ENCODE results near the gene TMEM203. TPM values are rescaled to one million over a fixed set of nuclear protein-coding genes. Genes with fewer than 3 reads are reported as not detected.
A peak's percentile ranks its signal among the peaks of the same experiment; 100 is the strongest.

The TMEM203 gene, protein sequence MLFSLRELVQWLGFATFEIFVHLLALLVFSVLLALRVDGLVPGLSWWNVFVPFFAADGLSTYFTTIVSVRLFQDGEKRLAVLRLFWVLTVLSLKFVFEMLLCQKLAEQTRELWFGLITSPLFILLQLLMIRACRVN
- polyA plus RNA-seq (2013): 18.3 and 18.9 TPM in 2 replicates

DNA sequence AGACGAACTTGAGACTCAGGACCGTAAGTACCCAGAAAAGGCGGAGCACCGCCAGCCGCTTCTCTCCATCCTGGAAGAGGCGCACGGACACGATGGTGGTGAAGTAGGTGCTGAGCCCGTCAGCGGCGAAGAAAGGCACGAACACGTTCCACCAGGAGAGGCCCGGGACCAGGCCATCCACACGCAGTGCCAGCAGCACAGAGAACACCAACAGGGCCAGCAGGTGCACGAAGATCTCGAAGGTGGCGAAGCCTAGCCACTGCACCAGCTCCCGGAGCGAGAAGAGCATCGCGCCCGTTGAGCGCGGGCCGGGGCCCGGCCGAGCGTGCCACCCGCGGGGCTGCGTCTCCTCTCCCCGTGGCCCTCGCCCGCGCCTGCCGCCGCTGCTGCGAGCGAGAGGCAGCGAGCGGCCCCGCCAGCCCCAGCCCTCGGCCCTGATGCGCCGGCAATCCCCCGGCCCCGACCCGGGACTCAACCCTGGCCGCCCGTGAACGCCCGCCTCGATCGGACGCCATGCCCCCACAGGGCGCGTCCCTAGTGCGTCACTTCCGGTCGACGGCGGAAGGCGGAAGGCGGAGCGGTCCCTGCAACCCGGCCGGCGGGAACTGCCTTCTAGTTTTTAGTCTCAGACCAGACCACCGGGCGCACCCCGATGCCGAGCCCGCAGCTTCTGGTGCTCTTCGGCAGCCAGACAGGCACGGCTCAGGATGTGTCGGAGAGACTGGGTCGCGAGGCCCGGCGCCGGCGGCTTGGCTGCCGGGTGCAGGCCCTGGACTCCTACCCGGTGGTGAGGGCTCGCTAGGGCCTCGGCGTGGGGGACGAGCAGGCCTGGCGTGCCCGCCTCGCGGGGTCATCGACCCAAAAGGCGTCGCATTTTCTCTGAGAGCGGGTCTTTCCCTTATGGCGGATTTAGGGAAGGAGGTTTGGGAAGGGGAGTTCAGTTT lies at the start of gene TMEM203, which contains the start of gene NDOR1:
Gene TMEM203 (minus strand): TSS at position 523 of the 944 bp plus-strand sequence. CDS start 234 bp downstream, at position 289.
Gene NDOR1 (plus strand): TSS at position 575 of the 944 bp plus-strand sequence. CDS start 78 bp downstream, at position 653.
- DNase-seq: peak; percentile 85 to 95
- Histone ChIP-seq H4K12ac (ENCODE audit: low read depth, low read length) (peak within 1 kb of the TSS; percentile 98), H3K79me2 (ENCODE audit: control insufficient read depth, insufficient read depth, low read length, poor library complexity) (peaks cover 18% of the 10 kb centered on the region), H2BK5ac (ENCODE audit: low read depth, low read length, poor library complexity) (peak within 1 kb of the TSS; percentile 65), H3K27ac (ENCODE audit: low read depth, low read length) (peak within 1 kb of the TSS; percentile 39), H3K4me3 (ENCODE audit: low read depth, low read length) (peak within 1 kb of the TSS; percentile 98), H3K9me3 (ENCODE audit: insufficient read depth, low read depth, low read length) (no peaks in the 10 kb centered on the region), H3K23ac (ENCODE audit: low read length) (peak within 1 kb of the TSS; percentile 29), H2BK120ac (ENCODE audit: insufficient read depth, low read length, poor library complexity) (peak within 1 kb of the TSS; percentile 79), H3K36me3 (ENCODE audit: control insufficient read depth in 1 of 2, insufficient read depth in 2 of 2, low read length in 2 of 2) (peaks cover 12 to 16% of the 10 kb centered on the region in 2 experiments), H4K91ac (ENCODE audit: low read depth, low read length) (peak within 1 kb of the TSS; percentile 89), H3K4me2 (ENCODE audit: low read length) (peak within 1 kb of the TSS; percentile 85), H4K8ac (ENCODE audit: low read depth, low read length) (peak within 1 kb of the TSS; percentile 99), H2AK5ac (ENCODE audit: low read length) (peak within 1 kb of the TSS; percentile 90), H3K9ac (ENCODE audit: low read length) (peak within 1 kb of the TSS; percentile 99), H3K79me1 (ENCODE audit: low read length) (peaks cover 7% of the 10 kb centered on the region), H3K14ac (ENCODE audit: low read length) (peak within 1 kb of the TSS; percentile 97), H3K27me3 (ENCODE audit: insufficient read depth, low read length) (no peaks in the 10 kb centered on the region), H2BK12ac (ENCODE audit: low read length) (no peak within 1 kb of the TSS), H3K18ac (ENCODE audit: low read length) (peak within 1 kb of the TSS; percentile 97), H2AFZ (ENCODE audit: insufficient read depth, low read length, poor library complexity) (peak within 1 kb of the TSS; percentile 96), H3K4me1 (ENCODE audit: control insufficient read depth in 1 of 2, insufficient read depth in 2 of 2, low read length in 2 of 2) (peaks cover 16 to 20% of the 10 kb centered on the region in 2 experiments), H3K4ac (ENCODE audit: low read depth, low read length) (peak within 1 kb of the TSS; percentile 96)
- WGBS (ENCODE audit: extremely low coverage, insufficient coverage, insufficient read length): no CpG with 5 or more reads among the region's 98 CpGs

DNA sequence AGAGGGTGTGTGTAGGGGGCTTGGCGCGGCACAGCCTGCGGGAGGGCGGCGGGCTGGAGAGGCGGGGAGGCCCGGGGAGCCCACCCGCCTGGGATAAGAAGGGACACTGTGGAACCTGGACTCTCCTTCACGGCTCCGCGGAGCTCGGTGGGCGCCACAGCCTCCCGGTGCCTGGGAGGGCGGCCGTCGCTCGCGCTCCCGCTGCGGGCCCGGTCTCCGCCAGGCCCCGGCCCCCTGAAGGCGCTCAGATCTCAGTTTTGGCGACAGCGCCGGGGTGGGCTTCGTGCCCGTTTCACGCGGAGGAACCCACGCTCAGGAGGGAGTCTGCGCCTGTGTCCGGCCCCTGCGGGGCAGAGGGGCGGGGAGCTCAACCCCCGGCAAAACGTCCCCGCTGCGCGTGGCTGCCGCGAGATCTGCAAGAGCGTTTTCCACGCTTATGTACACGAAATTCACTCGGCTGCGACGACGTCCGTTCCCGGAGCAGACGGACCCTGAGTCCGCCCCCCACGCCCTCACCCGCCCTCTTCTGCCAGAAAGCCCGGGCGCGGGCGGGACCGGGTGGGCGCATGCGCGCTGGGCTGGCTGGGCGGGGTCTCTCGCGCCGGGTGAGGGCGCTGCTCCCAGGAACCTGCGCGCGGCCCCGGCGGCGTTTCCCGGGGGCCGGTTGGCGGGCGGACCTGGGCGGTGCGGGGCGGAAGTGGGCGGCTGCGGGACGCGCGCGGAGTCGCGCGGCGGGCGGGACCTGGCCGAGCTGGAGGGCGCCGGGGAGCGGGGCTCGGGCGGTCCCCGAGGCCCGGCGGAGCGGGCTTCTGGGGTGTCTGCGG lies 49.4 kb upstream of the TMEM203 start, which contains the start of gene NELFB:
Gene NELFB (plus strand): TSS at position 704 of the 824 bp plus-strand sequence.
- peak within 1 kb of the TSS; percentile 89 for H4K12ac ChIP-seq (ENCODE audit: low read depth, low read length)
- H3K4me1 ChIP-seq (ENCODE audit: control insufficient read depth in 1 of 2, insufficient read depth in 2 of 2, low read length in 2 of 2): peaks cover 14 to 16% of the 10 kb centered on the region in 2 experiments
- WGBS (ENCODE audit: extremely low coverage, insufficient coverage, insufficient read length): no CpG with 5 or more reads among the region's 105 CpGs
- peak within 1 kb of the TSS; percentile 71 for H2BK5ac ChIP-seq (ENCODE audit: low read depth, low read length, poor library complexity)
- H3K27ac ChIP-seq (ENCODE audit: low read depth, low read length): peak within 1 kb of the TSS; percentile 55
- no peaks in the 10 kb centered on the region for H3K27me3 ChIP-seq (ENCODE audit: insufficient read depth, low read length)
- H2AFZ ChIP-seq (ENCODE audit: insufficient read depth, low read length, poor library complexity): peak within 1 kb of the TSS; percentile 89
- H2AK5ac ChIP-seq (ENCODE audit: low read length): peak within 1 kb of the TSS; percentile 62
- H3K79me2 ChIP-seq (ENCODE audit: control insufficient read depth, insufficient read depth, low read length, poor library complexity): peaks cover 12% of the 10 kb centered on the region
- peak within 1 kb of the TSS; percentile 92 for H3K9ac ChIP-seq (ENCODE audit: low read length)
- peak; percentile 80 to 94 for DNase-seq
- peaks cover 22 to 23% of the 10 kb centered on the region in 2 experiments for H3K36me3 ChIP-seq (ENCODE audit: control insufficient read depth in 1 of 2, insufficient read depth in 2 of 2, low read length in 2 of 2)
- H3K14ac ChIP-seq (ENCODE audit: low read length): peak within 1 kb of the TSS; percentile 90
- H3K4me2 ChIP-seq (ENCODE audit: low read length): peak within 1 kb of the TSS; percentile 99
- peak within 1 kb of the TSS; percentile 96 for H3K4me3 ChIP-seq (ENCODE audit: low read depth, low read length)
- peak within 1 kb of the TSS; percentile 74 for H4K91ac ChIP-seq (ENCODE audit: low read depth, low read length)
- H3K9me3 ChIP-seq (ENCODE audit: insufficient read depth, low read depth, low read length): peaks cover 2% of the 10 kb centered on the region
- peak within 1 kb of the TSS; percentile 86 for H3K18ac ChIP-seq (ENCODE audit: low read length)
- H3K4ac ChIP-seq (ENCODE audit: low read depth, low read length): peak within 1 kb of the TSS; percentile 77
- no peak within 1 kb of the TSS for H2BK12ac ChIP-seq (ENCODE audit: low read length)
- H3K23ac ChIP-seq (ENCODE audit: low read length): no peak within 1 kb of the TSS
- peak within 1 kb of the TSS; percentile 70 for H2BK120ac ChIP-seq (ENCODE audit: insufficient read depth, low read length, poor library complexity)
- H4K8ac ChIP-seq (ENCODE audit: low read depth, low read length): peak within 1 kb of the TSS; percentile 98
- H3K79me1 ChIP-seq (ENCODE audit: low read length): peaks cover 12% of the 10 kb centered on the region

DNA sequence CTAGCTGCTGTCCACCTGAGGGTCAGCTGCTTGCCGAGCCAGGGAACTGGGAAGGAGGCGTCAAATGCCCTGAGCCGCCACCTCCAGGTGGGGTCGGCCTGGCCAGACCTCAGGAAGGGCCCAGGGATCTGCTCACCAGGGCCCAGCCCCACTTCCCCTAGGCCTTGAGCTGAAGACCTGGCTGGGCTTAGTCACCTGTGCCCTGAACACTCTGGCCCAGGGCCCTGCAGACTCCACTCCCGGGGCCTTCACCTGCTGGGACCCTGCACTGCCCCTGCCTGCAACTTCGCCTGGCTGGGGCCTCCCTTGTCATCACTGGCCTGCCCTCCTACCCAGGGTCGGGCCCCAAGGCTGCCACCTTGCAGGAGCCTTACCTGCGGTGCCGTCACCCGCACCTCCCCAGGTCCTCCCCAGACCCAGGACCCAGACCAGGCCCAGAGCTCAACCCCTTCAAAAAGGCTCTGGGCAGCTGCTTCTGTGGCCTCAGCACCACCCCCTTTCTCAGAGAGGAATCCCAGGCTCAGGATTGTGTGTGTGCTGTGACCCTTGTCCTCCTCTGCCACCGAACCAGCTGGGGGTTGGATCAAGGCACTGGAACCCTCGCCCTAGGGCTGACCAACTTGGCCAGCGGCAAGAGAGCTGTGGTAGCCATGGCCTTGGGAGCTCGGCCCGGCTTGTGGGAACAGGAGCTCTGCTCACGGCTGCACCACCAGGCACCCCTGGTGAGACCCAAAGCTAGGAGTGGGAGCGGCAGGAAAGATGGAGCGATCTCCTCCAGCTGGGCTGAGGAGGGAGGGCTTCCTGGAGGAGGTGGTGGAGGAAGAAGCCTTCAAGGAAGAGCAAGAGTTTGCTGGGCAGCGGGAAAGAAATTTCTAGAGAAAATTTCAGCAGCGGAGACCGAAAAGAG lies 48.5 kb upstream of the TMEM203 start:
- H3K4me1 ChIP-seq (ENCODE audit: control insufficient read depth in 1 of 2, insufficient read depth in 2 of 2, low read length in 2 of 2): peaks cover 14 to 16% of the 10 kb centered on the region in 2 experiments
- no peak overlapping the region for H4K12ac ChIP-seq (ENCODE audit: low read depth, low read length)
- H3K27ac ChIP-seq (ENCODE audit: low read depth, low read length): no peak overlapping the region
- H3K9ac ChIP-seq (ENCODE audit: low read length): no peak overlapping the region
- no peak overlapping the region for H3K23ac ChIP-seq (ENCODE audit: low read length)
- H3K4me2 ChIP-seq (ENCODE audit: low read length): peak overlapping the region; percentile 99
- peak overlapping the region; percentile 23 for H2AK5ac ChIP-seq (ENCODE audit: low read length)
- peak overlapping the region; percentile 75 for H3K14ac ChIP-seq (ENCODE audit: low read length)
- peaks cover 2% of the 10 kb centered on the region for H3K9me3 ChIP-seq (ENCODE audit: insufficient read depth, low read depth, low read length)
- no peak overlapping the region for H2BK120ac ChIP-seq (ENCODE audit: insufficient read depth, low read length, poor library complexity)
- H3K79me1 ChIP-seq (ENCODE audit: low read length): peaks cover 12% of the 10 kb centered on the region
- H2AFZ ChIP-seq (ENCODE audit: insufficient read depth, low read length, poor library complexity): peak overlapping the region; percentile 89
- peaks cover 12% of the 10 kb centered on the region for H3K79me2 ChIP-seq (ENCODE audit: control insufficient read depth, insufficient read depth, low read length, poor library complexity)
- H3K4me3 ChIP-seq (ENCODE audit: low read depth, low read length): peak overlapping the region; percentile 79
- H4K8ac ChIP-seq (ENCODE audit: low read depth, low read length): peak overlapping the region; percentile 98
- H2BK5ac ChIP-seq (ENCODE audit: low read depth, low read length, poor library complexity): no peak overlapping the region
- peak overlapping the region; percentile 22 for H3K18ac ChIP-seq (ENCODE audit: low read length)
- no peak overlapping the region for H2BK12ac ChIP-seq (ENCODE audit: low read length)
- DNase-seq: peak in 1 of 2 donors; percentile 37
- peak overlapping the region; percentile 74 for H4K91ac ChIP-seq (ENCODE audit: low read depth, low read length)
- H3K27me3 ChIP-seq (ENCODE audit: insufficient read depth, low read length): no peaks in the 10 kb centered on the region
- no CpG with 5 or more reads among the region's 21 CpGs for WGBS (ENCODE audit: extremely low coverage, insufficient coverage, insufficient read length)
- no peak overlapping the region for H3K4ac ChIP-seq (ENCODE audit: low read depth, low read length)
- H3K36me3 ChIP-seq (ENCODE audit: control insufficient read depth in 1 of 2, insufficient read depth in 2 of 2, low read length in 2 of 2): peaks cover 18 to 19% of the 10 kb centered on the region in 2 experiments

Measured in trophoblast cell (in vitro differentiated cells and primary cell).